ENCODE data around the gene KANK4.

- TF ChIP-seq CTCF (conservative IDR thresholded peaks at IDR 0.05; ENCODE audit: low read length) (no peak), EZH2phosphoT487 (IDR thresholded peaks at IDR 0.05; ENCODE audit: borderline replicate concordance, low read depth, low read length) (no peak)
Observed at GRCh38 chr1:62228883-62229187, 90.4 kb downstream of the KANK4 start.
